IMR-90 (cell line): Measurements from ENCODE around the gene RAD51B. TPM values are rescaled to one million over a fixed set of nuclear protein-coding genes. Genes with fewer than 3 reads are reported as not detected.

Experiments
- ATAC-seq: fragments of 200-7000 bp; cut with Tn5 transposase; 2 replicates; pipeline ENCODE4 v1.9.1; 2020; ENCODE audit warnings: low read depth, mild to moderate bottlenecking, moderate library complexity
- BruUV-seq: library from RNA; stranded (reverse); fragments of 400-500 nt; replicated peaks from 2 replicates; lab custom pipeline; 2021; lab: Mats Ljungman, UMichigan
- CTCF ChIA-PET: fragments of 300-600 bp; formaldehyde crosslinking; extraction: SDS; loops from one replicate; lab custom pipeline; 2021; ENCODE audit warnings: antibody characterized with exemption; lab: Yijun Ruan, JAX
- POLR2A ChIA-PET: fragments of 300-600 bp; sonication (Branson Sonifier 250); formaldehyde crosslinking; loops from one replicate; lab custom pipeline; 2022; ENCODE audit warnings: antibody characterized with exemption; ENCODE audit not compliant: unreplicated experiment; lab: Charles Lee
- DNase-seq: peaks from one replicate; pipeline ENCODE4 v3.0.0; 2013
- H2AFZ ChIP-seq: replicated peaks from 2 replicates; pipeline ENCODE3; 2013; ENCODE audit warnings: low read length, mild to moderate bottlenecking; ENCODE audit not compliant: poor library complexity
- H2AK5ac ChIP-seq: 2 replicates; pipeline ENCODE4 v1.6.1; 2013; ENCODE audit warnings: low read depth, low read length, inconsistent platforms
- H2AK9ac ChIP-seq: replicated peaks from 2 replicates; pipeline ENCODE3; 2013; ENCODE audit warnings: mild to moderate bottlenecking, low read depth, low read length, moderate library complexity; ENCODE audit not compliant: poor library complexity
- H2BK120ac ChIP-seq: 2 replicates; pipeline ENCODE4 v1.6.1; 2013; ENCODE audit warnings: low read depth, low read length, inconsistent platforms
- H2BK15ac ChIP-seq: 3 replicates; pipeline ENCODE4 v1.6.1; 2013; ENCODE audit warnings: low read depth, low read length, inconsistent platforms
- H2BK20ac ChIP-seq: 2 replicates; pipeline ENCODE4 v1.6.1; 2013; ENCODE audit warnings: low read depth, mild to moderate bottlenecking, inconsistent platforms, low read length, moderate library complexity
- H2BK5ac ChIP-seq: 2 replicates; pipeline ENCODE4 v1.6.1; 2013; ENCODE audit warnings: mild to moderate bottlenecking, low read depth, low read length, inconsistent platforms; ENCODE audit not compliant: poor library complexity, severe bottlenecking
- H3K14ac ChIP-seq: replicated peaks from 2 replicates; pipeline ENCODE4 v1.6.1; 2013; ENCODE audit warnings: low read depth, low read length, inconsistent platforms
- H3K18ac ChIP-seq: 2 replicates; pipeline ENCODE4 v1.6.1; 2013; ENCODE audit warnings: low read depth, low read length, control low read depth
- H3K23ac ChIP-seq: 2 replicates; pipeline ENCODE4 v1.6.1; 2013; ENCODE audit warnings: low read depth, low read length, inconsistent platforms
- H3K27ac ChIP-seq: 2 replicates; pipeline ENCODE4 v1.5.1; 2013; ENCODE audit warnings: mild to moderate bottlenecking, control low read depth, low read length; ENCODE audit not compliant: insufficient read depth
- H3K27me3 ChIP-seq: 2 replicates; pipeline ENCODE4 v1.6.1; 2013; ENCODE audit warnings: low read length; ENCODE audit not compliant: control insufficient read depth, insufficient read depth
- H3K36me3 ChIP-seq: 2 replicates; pipeline ENCODE4 v1.6.1; 2013; ENCODE audit warnings: low read length, mixed read lengths; ENCODE audit not compliant: control insufficient read depth, insufficient read depth
- H3K4ac ChIP-seq: 2 replicates; pipeline ENCODE4 v1.6.1; 2013; ENCODE audit warnings: low read depth, low read length, inconsistent platforms
- H3K4me1 ChIP-seq: 2 replicates; pipeline ENCODE4 v1.6.1; 2013; ENCODE audit warnings: low read length, mixed read lengths; ENCODE audit not compliant: control insufficient read depth, insufficient read depth
- H3K4me2 ChIP-seq: 2 replicates; pipeline ENCODE4 v1.6.1; 2013; ENCODE audit warnings: low read depth, mild to moderate bottlenecking, control low read depth, low read length, moderate library complexity
- H3K4me3 ChIP-seq: 2 replicates; pipeline ENCODE4 v1.5.1; 2013; ENCODE audit warnings: low read depth, mild to moderate bottlenecking, control low read depth, low read length, moderate library complexity; ENCODE audit not compliant: insufficient read depth
- H3K56ac ChIP-seq: 2 replicates; pipeline ENCODE4 v1.6.1; 2013; ENCODE audit warnings: low read length, inconsistent platforms; ENCODE audit not compliant: insufficient read depth; ENCODE audit errors: extremely low read depth
- H3K79me1 ChIP-seq, 2 experiments: 2 replicates each; pipeline ENCODE4 v1.6.1; 2013; ENCODE audit warnings: low read length in 2 of 2, inconsistent platforms in 1 of 2, low read depth in 1 of 2
- H3K9ac ChIP-seq: 2 replicates; pipeline ENCODE4 v1.6.1; 2013; ENCODE audit warnings: low read depth, low read length, control low read depth
- H3K9me1 ChIP-seq: 2 replicates; pipeline ENCODE4 v1.6.1; 2013; ENCODE audit warnings: low read length, inconsistent platforms; ENCODE audit not compliant: insufficient read depth
- H3K9me3 ChIP-seq: 2 replicates; pipeline ENCODE4 v1.6.1; 2013; ENCODE audit warnings: low read length; ENCODE audit not compliant: control insufficient read depth, insufficient read depth
- H4K20me1 ChIP-seq: 2 replicates; pipeline ENCODE4 v1.6.1; 2013; ENCODE audit warnings: low read length, inconsistent platforms; ENCODE audit not compliant: insufficient read depth
- H4K5ac ChIP-seq: 2 replicates; pipeline ENCODE4 v1.6.1; 2013; ENCODE audit warnings: mild to moderate bottlenecking, low read depth, low read length, control low read depth
- H4K8ac ChIP-seq, 2 experiments: 2 replicates each; pipeline ENCODE4 v1.6.1; 2013; ENCODE audit warnings: low read depth in 2 of 2, low read length in 2 of 2, control low read depth in 1 of 2, inconsistent platforms in 1 of 2
- H4K91ac ChIP-seq: 2 replicates; pipeline ENCODE4 v1.6.1; 2013; ENCODE audit warnings: low read depth, low read length, inconsistent platforms; ENCODE audit not compliant: insufficient read depth
- CEBPB ChIP-seq: IDR thresholded peaks from 2 replicates; pipeline ENCODE4 v1.6.1; 2012; ENCODE audit warnings: low read depth, low read length, improper control_type of control experiment
- POLR2A ChIP-seq: IDR thresholded peaks from 2 replicates; pipeline ENCODE4 v1.6.1; 2012; ENCODE audit warnings: mild to moderate bottlenecking, low read depth, low read length
- RAD21 ChIP-seq: IDR thresholded peaks from 2 replicates; pipeline ENCODE4 v1.6.1; 2012; ENCODE audit warnings: low read length, improper control_type of control experiment
- WGBS, 2 experiments: methylation state at CpG; one replicate each; pipeline versions ENCODE4 v1.1.5 to v1.1.7; 2013; ENCODE audit warnings: missing lambda C conversion rate in 2 of 2; ENCODE audit not compliant: insufficient read length in 1 of 2; ENCODE audit errors: extremely low coverage in 2 of 2; 5-methylcytosine and 5-hydroxymethylcytosine counted together
- dilution Hi-C: fragments of 300-500 bp; cut with HindIII; formaldehyde crosslinking; loops from one replicate; pipeline ENCODE4 v1.14.3; 2018; ENCODE audit warnings: low sequenced_read_pairs; ENCODE audit not compliant: unreplicated experiment
- in situ Hi-C: fragments of 300-500 bp; cut with MboI; formaldehyde crosslinking; loops from 3 replicates; pipeline ENCODE4 v1.14.3; 2019; ENCODE audit warnings: low sequenced_read_pairs, inconsistent platforms, mixed read lengths
- intact Hi-C: fragments of 100-400 bp; cut with micrococcal nuclease; formaldehyde crosslinking; loops from 2 replicates; pipeline ENCODE4 v1.10.0; 2022
- polyA plus RNA-seq, 3 experiments: library from polyadenylated mRNA; depleted of rRNA; stranded (reverse); fragments of >200 nt; gene quantifications; 2 replicates each; pipeline ENCODE4 v1.2.3, GENCODE V29; 2012; ENCODE audit warnings: low replicate concordance in 1 of 3
- total RNA-seq: library from RNA; depleted of rRNA; stranded (reverse); fragments of >200 nt; gene quantifications from 2 replicates; pipeline ENCODE4 v1.2.3, GENCODE V29; 2012

RAD51B gene
- total and polyA plus RNA-seq, 2 of the 4 experiments (the other 2 are of a cell fraction) = 5.1 to 18.8 TPM

DNA sequence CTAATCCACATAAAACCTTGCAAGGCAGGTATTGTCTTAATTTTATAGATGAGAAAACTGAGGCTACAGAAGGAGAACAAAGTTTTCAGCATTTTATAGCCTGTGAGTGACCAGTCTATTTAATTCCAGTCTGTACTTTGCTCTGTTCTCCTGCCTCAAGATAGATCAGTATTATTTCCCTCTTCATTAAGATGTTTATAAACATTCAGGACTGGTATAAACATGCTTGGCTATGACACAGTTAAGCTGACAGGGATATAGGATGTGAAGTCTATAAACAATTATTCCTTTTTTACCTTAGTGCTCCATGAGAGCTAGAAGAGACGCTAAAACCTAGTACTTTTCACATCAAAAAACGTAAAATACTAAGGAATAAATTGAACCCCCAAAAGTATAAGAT lies 287.3 kb downstream of the RAD51B start:
- H3K9ac ChIP-seq = no peak overlapping the region
- H4K20me1 ChIP-seq = no peaks in the 10 kb centered on the region
- no peak overlapping the region for H3K56ac ChIP-seq
- no peak overlapping the region for H2BK15ac ChIP-seq
- no peak overlapping the region for H2BK120ac ChIP-seq
- H4K91ac ChIP-seq = no peak overlapping the region
- no peak overlapping the region for H3K4me3 ChIP-seq
- no peaks in the 10 kb centered on the region for H3K27me3 ChIP-seq
- ATAC-seq (no peak), DNase-seq (no peak)
- H3K4ac ChIP-seq = no peak overlapping the region
- ChIA-PET POLR2A (interaction anchor here (0.6 kb wide), 1 partner anchor 162 kb away, joined by 3 read pairs; no protein-coding TSS in a partner anchor), CTCF (no interaction called here)
- BruUV-seq = no TSS peak
- no peak overlapping the region for H4K8ac ChIP-seq
- intact Hi-C loops = loop anchor here (10.0 kb wide), 1 partner anchor 88 kb away; no protein-coding TSS in a partner anchor
- dilution Hi-C loops = no loop called here
- no peak overlapping the region for H2AK5ac ChIP-seq
- no peak overlapping the region for H3K18ac ChIP-seq
- H3K36me3 ChIP-seq = no peaks in the 10 kb centered on the region
- no peaks in the 10 kb centered on the region for H3K79me1 ChIP-seq
- H2AFZ ChIP-seq = no peak overlapping the region
- H4K5ac ChIP-seq = no peak overlapping the region
- no peaks in the 10 kb centered on the region for H3K9me1 ChIP-seq
- no CpG with 5 or more reads among the region's 2 CpGs for WGBS, 2 experiments
- no peak overlapping the region for H3K23ac ChIP-seq
- no peak overlapping the region for H2BK5ac ChIP-seq
- H3K9me3 ChIP-seq = peaks cover 2% of the 10 kb centered on the region
- TF ChIP-seq POLR2A (no peak), RAD21 (no peak), CEBPB (no peak)
- no peak overlapping the region for H2AK9ac ChIP-seq
- no peak overlapping the region for H2BK20ac ChIP-seq
- in situ Hi-C loops = no loop called here
- H3K4me2 ChIP-seq = no peak overlapping the region
- H3K4me1 ChIP-seq = peaks cover 4% of the 10 kb centered on the region; the same call in 1 of the 2 replicates
- H3K14ac ChIP-seq = no peak overlapping the region
- H3K27ac ChIP-seq = no peak overlapping the region
